B cell (primary cell): ENCODE data around the gene PCLO. TPM values are rescaled to one million over a fixed set of nuclear protein-coding genes. Genes with fewer than 3 reads are reported as not detected.

Experiments used
- ATAC-seq: fragments of 200-7000 bp; cut with Tn5 transposase; one replicate; pipeline ENCODE4 v1.10.0; 2021; ENCODE audit warnings: low read depth, mild to moderate bottlenecking, moderate number of reproducible peaks, moderate library complexity
- CTCF ChIA-PET: fragments of 350-600 bp; sonication (Branson Sonifier 250); formaldehyde crosslinking; loops from one replicate; lab custom pipeline; 2021; ENCODE audit warnings: antibody characterized with exemption, inconsistent platforms; lab: Charles Lee
- POLR2A ChIA-PET: fragments of 350-600 bp; sonication (Branson Sonifier 250); formaldehyde crosslinking; loops from one replicate; lab custom pipeline; 2021; ENCODE audit warnings: antibody characterized with exemption; lab: Charles Lee
- DNase-seq: peaks from one replicate; pipeline ENCODE4 v3.0.0; 2013
- H2AFZ ChIP-seq: 2 replicates; pipeline ENCODE4 v1.6.1; 2012; ENCODE audit warnings: mild to moderate bottlenecking, low read depth, low read length; ENCODE audit not compliant: insufficient read depth, poor library complexity, severe bottlenecking
- H3K27ac ChIP-seq, 2 donors: 1 replicate in 1 of 2; 2 replicates in 1 of 2; pipeline ENCODE4 v1.5.1; 2012 to 2013; ENCODE audit warnings: low read length in 2 of 2, mild to moderate bottlenecking in 2 of 2, moderate library complexity in 1 of 2
- H3K27me3 ChIP-seq, 4 experiments: fragments of 200-600 bp in 1 of 4; sonication (generic) in 1 of 4; replicated peaks in 1 of 4; 1 replicate in 2 of 4; 2 replicates in 2 of 4; pipeline versions ENCODE4 v1.6.1 to v1.7.0; 2013 to 2016; ENCODE audit warnings: low read length in 3 of 4, mild to moderate bottlenecking in 2 of 4, mixed read lengths in 1 of 4, moderate library complexity in 1 of 4; ENCODE audit not compliant: insufficient read depth in 4 of 4, control insufficient read depth in 3 of 4; ENCODE audit errors: control extremely low read depth in 1 of 4
- H3K36me3 ChIP-seq, 2 experiments: replicated peaks in 1 of 2; 1 replicate in 1 of 2; 2 replicates in 1 of 2; pipeline versions ENCODE4 v1.6.1 to v1.7.1; 2013; ENCODE audit warnings: low read length in 1 of 2; ENCODE audit not compliant: insufficient read depth in 2 of 2, control insufficient read depth in 1 of 2; ENCODE audit errors: control extremely low read depth in 1 of 2, extremely low read depth in 1 of 2
- H3K4me1 ChIP-seq, 2 donors: fragments of 200-600 bp in 1 of 2; sonication (generic) in 1 of 2; 1 replicate in 1 of 2; 2 replicates in 1 of 2; pipeline versions ENCODE4 v1.5.1 to v1.6.1; 2013 to 2017; ENCODE audit warnings: low read length in 2 of 2; ENCODE audit not compliant: control insufficient read depth in 2 of 2, insufficient read depth in 2 of 2
- H3K4me2 ChIP-seq: replicated peaks from 2 replicates; pipeline ENCODE3; 2012; ENCODE audit warnings: mild to moderate bottlenecking, low read depth, low read length; ENCODE audit not compliant: poor library complexity, severe bottlenecking
- H3K4me3 ChIP-seq, 5 experiments: fragments of 200-600 bp in 1 of 5; sonication (generic) in 1 of 5; 1 replicate in 3 of 5; 2 replicates in 2 of 5; pipeline versions ENCODE4 v1.5.1 to v1.7.0; 2011 to 2016; ENCODE audit warnings: low read length in 4 of 5, mild to moderate bottlenecking in 4 of 5, low read depth in 2 of 5, control low read depth in 1 of 5, moderate library complexity in 1 of 5; ENCODE audit not compliant: insufficient read depth in 1 of 5; ENCODE audit errors: control extremely low read depth in 1 of 5, extremely low read depth in 1 of 5
- H3K79me2 ChIP-seq: fragments of 200-600 bp; sonication (generic); one replicate; pipeline ENCODE4 v1.6.0; 2016; ENCODE audit warnings: low read length; ENCODE audit not compliant: control insufficient read depth, insufficient read depth
- H3K9ac ChIP-seq: fragments of 200-600 bp; sonication (generic); 2 replicates; pipeline ENCODE4 v1.6.1; 2017; ENCODE audit warnings: mild to moderate bottlenecking, low read length, moderate library complexity
- H3K9me3 ChIP-seq, 3 donors: one replicate each; pipeline versions ENCODE4 v1.6.1 to v1.7.1; 2013; ENCODE audit warnings: low read length in 2 of 3; ENCODE audit not compliant: control insufficient read depth in 2 of 3, insufficient read depth in 1 of 3; ENCODE audit errors: control extremely low read depth in 1 of 3
- H4K20me1 ChIP-seq: 2 replicates; pipeline ENCODE4 v1.6.0; 2012; ENCODE audit warnings: mild to moderate bottlenecking, low read length; ENCODE audit not compliant: insufficient read depth, control insufficient read depth, poor library complexity, severe bottlenecking
- H3K27ac Mint-ChIP-seq: one replicate; pipeline ENCODE4 v1.8.0; 2021; ENCODE audit warnings: mixed read lengths
- H3K27me3 Mint-ChIP-seq: one replicate; pipeline ENCODE4 v1.8.0; 2021; ENCODE audit warnings: mixed read lengths
- H3K4me1 Mint-ChIP-seq: one replicate; pipeline ENCODE4 v1.8.0; 2021; ENCODE audit warnings: mixed read lengths
- H3K4me3 Mint-ChIP-seq: one replicate; pipeline ENCODE4 v1.8.0; 2021; ENCODE audit warnings: mixed read lengths
- H3K9me3 Mint-ChIP-seq: one replicate; pipeline ENCODE4 v1.8.0; 2022; ENCODE audit warnings: mixed read lengths; ENCODE audit not compliant: insufficient read depth
- CTCF ChIP-seq: fragments of 200-600 bp; IDR thresholded peaks from one replicate; pipeline ENCODE4 v1.8.0; 2022; ENCODE audit warnings: antibody characterized with exemption, mild to moderate bottlenecking
- EZH2 ChIP-seq: IDR thresholded peaks from 2 replicates; pipeline ENCODE4 v1.6.1; 2012; ENCODE audit warnings: borderline replicate concordance, low read depth, mild to moderate bottlenecking, moderate library complexity, low read length; ENCODE audit not compliant: insufficient read depth, poor library complexity, severe bottlenecking
- WGBS: methylation state at CpG from one replicate; pipeline ENCODE4 v1.1.5; 2013; ENCODE audit warnings: missing lambda C conversion rate; ENCODE audit not compliant: insufficient coverage; 5-methylcytosine and 5-hydroxymethylcytosine counted together
- intact Hi-C: fragments of 100-400 bp; cut with micrococcal nuclease; formaldehyde crosslinking; loops from one replicate; pipeline ENCODE4 v1.10.0; 2022
- polyA plus RNA-seq: library from polyadenylated mRNA; depleted of rRNA; stranded (reverse); fragments of >200 nt; gene quantifications from 2 replicates; pipeline ENCODE4 v1.2.3, GENCODE V29; 2012
- total RNA-seq, 2 donors: library from RNA; stranded (reverse); fragments of 120-200 nt in 1 of 2; gene quantifications; 1 replicate in 1 of 2; 2 replicates in 1 of 2; pipeline versions ENCODE4 v1.2.3 to v1.2.4, GENCODE V29; 2013 to 2022

PCLO gene
- total and polyA plus RNA-seq, 2 donors (not counting 1 experiment from before 2014, with no cell fraction given) = 0.01 to 0.32 TPM

DNA sequence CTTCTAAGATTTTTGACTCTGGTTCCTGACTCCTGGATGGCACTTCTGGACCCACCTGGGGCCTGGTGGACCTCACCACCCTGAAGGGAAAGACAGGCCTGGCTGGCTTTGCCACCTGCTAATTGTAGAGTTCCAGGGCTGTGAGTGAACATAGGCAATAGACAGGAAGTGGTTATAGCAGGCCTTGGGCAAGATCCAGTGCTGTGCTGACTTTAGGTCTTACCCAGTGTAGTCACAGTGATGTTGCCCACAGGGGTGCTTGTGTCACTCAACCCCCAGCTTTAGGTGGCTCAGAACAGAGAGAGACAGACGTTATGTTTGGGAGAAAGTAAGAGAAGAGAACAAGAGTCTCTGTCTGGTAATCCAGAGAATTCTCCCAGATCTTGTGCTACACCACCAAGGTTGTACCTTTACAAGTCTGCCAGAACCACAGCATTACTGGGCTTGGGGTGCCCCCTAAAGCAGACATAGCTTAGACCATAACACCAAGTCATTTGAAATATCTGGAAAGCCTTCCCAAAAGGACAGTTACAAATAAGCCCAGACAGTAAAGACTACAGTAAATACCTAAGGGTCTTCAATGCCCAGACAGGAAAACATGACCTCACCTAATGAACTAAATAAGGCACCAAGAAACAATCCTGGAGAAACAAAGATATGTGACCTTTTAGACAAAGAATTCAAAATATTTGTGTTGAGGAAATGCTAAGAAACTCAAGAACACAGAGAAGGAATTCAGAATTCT, 303.4 kb downstream of the PCLO start:
- intact Hi-C loops = no loop called here
- no peak for DNase-seq
- no peaks in the 10 kb centered on the region for H3K9me3 Mint-ChIP-seq
- no peak overlapping the region for H3K27ac Mint-ChIP-seq
- H3K27me3 ChIP-seq = no peaks in the 10 kb centered on the region
- CTCF ChIA-PET = no interaction called here
- H3K4me3 ChIP-seq = no peak overlapping the region
- no peak overlapping the region for H3K4me2 ChIP-seq
- no peaks in the 10 kb centered on the region for H3K9me3 ChIP-seq
- no peaks in the 10 kb centered on the region for H4K20me1 ChIP-seq
- no peak overlapping the region for H3K27ac ChIP-seq
- no peak overlapping the region for H3K9ac ChIP-seq
- no peaks in the 10 kb centered on the region for H3K36me3 ChIP-seq
- H3K4me1 Mint-ChIP-seq = no peaks in the 10 kb centered on the region
- no peaks in the 10 kb centered on the region for H3K79me2 ChIP-seq
- no peak overlapping the region for H3K4me3 Mint-ChIP-seq
- TF ChIP-seq EZH2 (no peak), CTCF (no peak)
- H3K4me1 ChIP-seq = no peaks in the 10 kb centered on the region
- POLR2A ChIA-PET = no interaction called here
- WGBS = no CpG with 5 or more reads among the region's 1 CpG
- H2AFZ ChIP-seq = no peak overlapping the region
- H3K27me3 Mint-ChIP-seq = no peaks in the 10 kb centered on the region
- no peak for ATAC-seq

- H3K9me3 Mint-ChIP-seq = no peaks in the 10 kb centered on the region
- no peak overlapping the region for H2AFZ ChIP-seq
- no peaks in the 10 kb centered on the region for H3K4me1 Mint-ChIP-seq
- no peaks in the 10 kb centered on the region for H4K20me1 ChIP-seq
- WGBS = 94% methylated on average over 2 of the region's 4 CpGs
- no peak overlapping the region for H3K27ac ChIP-seq
- no peaks in the 10 kb centered on the region for H3K79me2 ChIP-seq
- no peaks in the 10 kb centered on the region for H3K36me3 ChIP-seq
- H3K4me3 ChIP-seq = no peak overlapping the region
- ChIA-PET CTCF (no interaction called here), POLR2A (no interaction called here)
- H3K9ac ChIP-seq = no peak overlapping the region
- H3K4me1 ChIP-seq = no peaks in the 10 kb centered on the region
- TF ChIP-seq EZH2 (no peak), CTCF (no peak)
- H3K27ac Mint-ChIP-seq = no peak overlapping the region
- H3K4me3 Mint-ChIP-seq = no peak overlapping the region
- H3K27me3 Mint-ChIP-seq = no peaks in the 10 kb centered on the region
- H3K9me3 ChIP-seq = no peaks in the 10 kb centered on the region
- H3K27me3 ChIP-seq = no peaks in the 10 kb centered on the region
- intact Hi-C loops = no loop called here
- ATAC-seq (no peak), DNase-seq (no peak)
- no peak overlapping the region for H3K4me2 ChIP-seq
Observed at GRCh38 chr7:82851121-82851520, 311.6 kb downstream of the PCLO start.
